ENCODE results near the gene TENM4. TPM values are rescaled to one million over a fixed set of nuclear protein-coding genes. Genes with fewer than 3 reads are reported as not detected.

Gene TENM4
- total and polyA plus RNA-seq, 2 of the 8 experiments (the other 6 are each of a cell fraction or from before 2014, with no cell fraction given): 3.5 to 7.2 TPM

- Histone ChIP-seq H2BK12ac (ENCODE audit: low read depth, low read length) (no peak overlapping the region), H3K9ac (replicated peaks in 1 of 4; ENCODE audit: extremely low read depth in 1 of 4, low read depth in 3 of 4, low read length in 3 of 4) (no peak overlapping the region), H3K4me1 (replicated peaks in 1 of 4; ENCODE audit: control insufficient read depth in 3 of 4, insufficient read depth in 4 of 4, low read length in 3 of 4) (peaks cover 0 to 5% (median 2%) of the 10 kb centered on the region in 4 experiments; a peak in 2 of 7 replicates), H2AFZ (ENCODE audit: low read length) (no peak overlapping the region), H4K20me1 (replicated peaks in 1 of 2; ENCODE audit: control insufficient read depth in 1 of 2, insufficient read depth in 2 of 2, low read length in 2 of 2) (no peaks in the 10 kb centered on the region), H3K56ac (replicated peaks; ENCODE audit: insufficient read length, low read depth, low read length) (no peak overlapping the region), H3K18ac (ENCODE audit: extremely low read depth, low read length) (no peak overlapping the region), H3K79me2 (ENCODE audit: control insufficient read depth in 1 of 2, insufficient read depth in 2 of 2, low read length in 2 of 2) (no peaks in the 10 kb centered on the region), H3K79me1 (ENCODE audit: low read depth, low read length) (no peaks in the 10 kb centered on the region), H3K9me3 (ENCODE audit: insufficient read depth in 2 of 2, low read depth in 1 of 2, low read length in 1 of 2) (no peaks in the 10 kb centered on the region), H2BK5ac (ENCODE audit: low read depth, low read length) (no peak overlapping the region), H3K14ac (ENCODE audit: insufficient read length) (no peak overlapping the region), H3K23me2 (ENCODE audit: low read depth, low read length) (no peaks in the 10 kb centered on the region), H3K27ac (ENCODE audit: low read depth, low read length) (no peak overlapping the region), H4K91ac (replicated peaks; ENCODE audit: insufficient read length, low read length) (no peak overlapping the region), H2BK20ac (ENCODE audit: low read length) (no peak overlapping the region), H3K4ac (replicated peaks; ENCODE audit: insufficient read length, low read depth, low read length) (no peak overlapping the region), H2BK15ac (ENCODE audit: low read length) (no peak overlapping the region), H3K27me3 (replicated peaks in 1 of 4; ENCODE audit: control insufficient read depth in 3 of 4, extremely low read depth in 1 of 4, insufficient read depth in 3 of 4, low read length in 3 of 4) (no peaks in the 10 kb centered on the region), H4K5ac (ENCODE audit: insufficient read length, low read depth, low read length) (no peak overlapping the region), H2AK5ac (ENCODE audit: low read depth, low read length) (no peak overlapping the region), H4K8ac (ENCODE audit: extremely low read depth, insufficient read depth, low read length) (no peak overlapping the region), H3K36me3 (ENCODE audit: control insufficient read depth in 2 of 4, insufficient read depth in 4 of 4, low read length in 3 of 4) (no peaks in the 10 kb centered on the region), H2BK120ac (replicated peaks; ENCODE audit: low read depth, low read length) (no peak overlapping the region), H3K4me3 (ENCODE audit: extremely low read depth in 1 of 4, insufficient read depth in 2 of 4, low read depth in 3 of 4, low read length in 4 of 4) (no peak overlapping the region), H3K23ac (ENCODE audit: insufficient read length) (no peak overlapping the region), H3K4me2 (ENCODE audit: insufficient read depth in 1 of 2, low read depth in 2 of 2, low read length in 2 of 2) (no peak overlapping the region)
- WGBS, 2 experiments (ENCODE audit: extremely low coverage in 1 of 2, insufficient coverage in 1 of 2, insufficient read length in 1 of 2, insufficient replicate concordance in 2 of 2, low coverage in 1 of 2, low lambda C conversion rate in 2 of 2, missing lambda C conversion rate in 1 of 2): 100% methylated on average over 1 of the region's 1 CpG; no CpG with 5 or more reads in 1 of the 2 experiments
- CTCF ChIA-PET (ENCODE audit: partially characterized antibody): interaction anchor here (0.8 to 1.9 kb wide), 10 partner anchors 9 to 183 kb away, joined by 3 to 6 read pairs (median 4); no protein-coding TSS in a partner anchor
- TF ChIP-seq NRF1 (IDR thresholded peaks at IDR 0.05; ENCODE audit: low read depth, low read length) (no peak), FOSL1 (IDR thresholded peaks at IDR 0.05; ENCODE audit: insufficient read depth, low read depth, low read length) (no peak), CBX5 (IDR thresholded peaks at IDR 0.05; ENCODE audit: low read depth, low read length) (no peak), KDM5A (IDR thresholded peaks at IDR 0.05; ENCODE audit: low read length) (no peak), RAD21 (IDR thresholded peaks at IDR 0.05 in 1 of 2, conservative IDR thresholded peaks at IDR 0.05 in 1 of 2; ENCODE audit: low read depth in 2 of 2, low read length in 2 of 2) (no peak), CEBPB (IDR thresholded peaks at IDR 0.05; ENCODE audit: low read depth, low read length) (no peak), BACH1 (IDR thresholded peaks at IDR 0.05; ENCODE audit: low read length) (no peak), E2F6 (IDR thresholded peaks at IDR 0.05) (no peak), YY1 (IDR thresholded peaks at IDR 0.05; ENCODE audit: low read depth, low read length) (no peak), HDAC6 (IDR thresholded peaks at IDR 0.05; ENCODE audit: low read depth, low read length) (no peak), SAP30 (IDR thresholded peaks at IDR 0.05; ENCODE audit: insufficient read depth, insufficient replicate concordance, low read length) (no peak), SIX5 (IDR thresholded peaks at IDR 0.05; ENCODE audit: low read depth, low read length) (no peak), JUN (IDR thresholded peaks at IDR 0.05; ENCODE audit: low read depth, low read length) (no peak), POLR2AphosphoS5 (IDR thresholded peaks at IDR 0.05; ENCODE audit: low read depth, low read length) (no peak)
- FAIRE-seq (no peak), DNase-seq (ENCODE audit: low read depth in 1 of 2, low spot score in 2 of 2) (no peak)
- POLR2A ChIA-PET (ENCODE audit: partially characterized antibody): no interaction called here
These were observed 612.2 kb downstream of the TENM4 start for GRCh38 chr11:78828676-78829075.
